Heart right ventricle (tissue), 16 donors: Measurements from ENCODE around the gene ABT1. TPM values are rescaled to one million over a fixed set of nuclear protein-coding genes. Genes with fewer than 3 reads are reported as not detected.

Experiments used
- ATAC-seq, 8 donors: fragments of 200-7000 bp; cut with Tn5 transposase; one replicate each; pipeline ENCODE4 v1.9.1; 2020; ENCODE audit warnings: mild to moderate bottlenecking in 8 of 8, moderate library complexity in 8 of 8, moderate number of reproducible peaks in 1 of 8
- DNase-seq, 2 donors: peaks; one replicate each; pipeline ENCODE4 v3.0.0-alpha.2; 2020
- H3K27ac ChIP-seq, 10 donors: fragments of 200-600 bp; sonication (generic) in 2 of 10; one replicate each; pipeline versions ENCODE4 v1.5.0 to v1.8.0; 2020 to 2022; ENCODE audit warnings: mild to moderate bottlenecking in 3 of 10
- H3K27me3 ChIP-seq, 7 donors: fragments of 200-600 bp; one replicate each; pipeline ENCODE4 v1.8.0; 2021 to 2022; ENCODE audit warnings: mild to moderate bottlenecking in 2 of 7
- H3K36me3 ChIP-seq, 9 donors: fragments of 200-600 bp; sonication (generic) in 1 of 9; one replicate each; pipeline versions ENCODE4 v1.5.0 to v1.8.0; 2020 to 2022; ENCODE audit warnings: mild to moderate bottlenecking in 2 of 9
- H3K4me1 ChIP-seq, 9 donors: fragments of 200-600 bp; sonication (generic) in 1 of 9; one replicate each; pipeline versions ENCODE4 v1.5.0 to v1.8.0; 2020 to 2022; ENCODE audit warnings: mild to moderate bottlenecking in 4 of 9
- H3K4me3 ChIP-seq, 10 donors: fragments of 200-600 bp; sonication (generic) in 2 of 10; one replicate each; pipeline versions ENCODE4 v1.5.0 to v1.8.0; 2020 to 2022; ENCODE audit warnings: mild to moderate bottlenecking in 7 of 10, moderate library complexity in 2 of 10
- H3K9me3 ChIP-seq, 11 donors: fragments of 200-600 bp in 10 of 11; sonication (generic) in 2 of 11; one replicate each; pipeline versions ENCODE4 v1.5.0 to v1.8.0; 2013 to 2022; ENCODE audit warnings: mild to moderate bottlenecking in 2 of 11, control low read depth in 1 of 11, moderate library complexity in 1 of 11
- WGBS, 2 donors: extraction: QIAGEN DNeasy Blood & Tissue Kit; methylation state at CpG; one replicate each; pipeline ENCODE4 v1.1.7; 2013; ENCODE audit warnings: inconsistent platforms in 1 of 2; 5-methylcytosine and 5-hydroxymethylcytosine counted together
- intact Hi-C, 10 donors: fragments of 100-400 bp; cut with DNase I; formaldehyde crosslinking; loops; one replicate each; pipeline versions ENCODE4 v1.11.1 to v1.14.2; 2022
- polyA plus RNA-seq, 2 donors: library from polyadenylated mRNA; stranded (reverse); fragments of 200-250 nt; gene quantifications; one replicate each; pipeline ENCODE4 v1.2.3, GENCODE V29; 2013
- total RNA-seq, 10 donors: library from RNA; stranded (reverse); fragmentation: NEBNext Ultra II Directional in 3 of 10; extraction: Animal tissue kit (Norgen Biotek cat#: 25700) in 3 of 10; gene quantifications; one replicate each; pipeline versions ENCODE4 v1.2.1 to v1.2.4, GENCODE V29; 2021 to 2023
- TF ChIP-seq, protein P1 (sequence below), 9 donors: fragments of 200-600 bp; sonication (generic) in 2 of 9; IDR thresholded peaks; one replicate each; pipeline versions ENCODE4 v1.5.0 to v1.8.0; 2021 to 2022; ENCODE audit warnings: antibody characterized with exemption in 9 of 9, mild to moderate bottlenecking in 5 of 9, moderate library complexity in 1 of 9
- donor health status: Arrhythmogenic right ventricular cardiomyopathy.
- donor health status: ischemic (EF 13 %, LVEDD 7.1; RV severe dilation, severe dysfunction).
- donor health status: healthy with polysubstance abuse.
- donor health status: DM: no; HTN: yes; CAD: no.
- donor health status: DM: no; HTN: no; CAD: no.
- donor health status: ischemic (EF 25% LVEDD 6.9; RV normal size, moderate dysfunction).
- donor health status: ischemic (EF 25% LVEDD 5.7; RV mildly dilated, moderate dysfunction).
- donor health status: healthy.
- donor health status: DM: yes; HTN: yes; CAD: no.
- donor health status: Ischemic cardiomyopathy.
- donor health status: ischemic (EF 35%, LVEDD 5.7; RV mildly dilated, moderate dysfunction).
- donor health status: nonischemic (EF 11% LVEDD 7.7; RV severe dilation, severe dysfunction).
- donor health status: DM: yes; HTN: yes; CAD: no.
- donor health status: PGD.
- donor health status: ischemic (EF 29% LVEDD 5.4; RV normal size, mild dysfunction).
- donor health status: nonischemic (EF 23%, LVEDD 6.1; RV moderate dilation, normal function).

The ABT1 gene
- total and polyA plus RNA-seq, 12 donors, result 5.8 to 11.7 (median 7.4) TPM

DNA sequence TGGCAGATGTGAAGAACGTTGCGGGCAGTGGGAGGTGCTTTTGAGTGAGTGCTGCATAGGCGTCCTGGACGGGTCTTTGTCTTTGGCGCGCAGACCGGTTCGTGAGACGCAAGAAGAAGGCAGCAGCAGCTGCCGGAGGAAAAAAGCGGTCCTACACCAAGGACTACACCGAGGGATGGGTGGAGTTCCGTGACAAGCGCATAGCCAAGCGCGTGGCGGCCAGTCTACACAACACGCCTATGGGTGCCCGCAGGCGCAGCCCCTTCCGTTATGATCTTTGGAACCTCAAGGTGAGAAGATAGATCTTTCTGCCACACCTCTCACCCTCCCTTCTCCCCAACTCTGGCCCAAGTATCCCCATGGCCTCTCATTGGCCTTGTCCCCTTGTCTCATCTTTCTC lies 1.1 kb downstream of the ABT1 start:
- Histone ChIP-seq H3K27me3 (peaks cover 0 to 22% (median 14%) of the 10 kb centered on the region in 7 donors), H3K9me3 (no peaks in the 10 kb centered on the region), H3K4me1 (peaks cover 0 to 39% (median 18%) of the 10 kb centered on the region in 9 donors), H3K4me3 (peak overlapping the region in 8 of 10 donors; percentile 72 to 94 (median 84)), H3K36me3 (peaks cover 0 to 33% (median 18%) of the 10 kb centered on the region in 9 donors), H3K27ac (peak overlapping the region in 3 of 10 donors; percentile 84 to 95 (median 89))
- intact Hi-C loops, result loop anchor here in 6 of 10 donors (2.0 to 10.0 kb wide), 5 partner anchors 61 to 426 kb away; partner anchors contain the start of gene ZNF322 (in 1 of the 6)
- DNase-seq (no peak), ATAC-seq (no peak)
- 62 to 66% methylated on average over 21 of the region's 21 CpGs for WGBS, 2 donors
- TF ChIP-seq, protein P1, sequence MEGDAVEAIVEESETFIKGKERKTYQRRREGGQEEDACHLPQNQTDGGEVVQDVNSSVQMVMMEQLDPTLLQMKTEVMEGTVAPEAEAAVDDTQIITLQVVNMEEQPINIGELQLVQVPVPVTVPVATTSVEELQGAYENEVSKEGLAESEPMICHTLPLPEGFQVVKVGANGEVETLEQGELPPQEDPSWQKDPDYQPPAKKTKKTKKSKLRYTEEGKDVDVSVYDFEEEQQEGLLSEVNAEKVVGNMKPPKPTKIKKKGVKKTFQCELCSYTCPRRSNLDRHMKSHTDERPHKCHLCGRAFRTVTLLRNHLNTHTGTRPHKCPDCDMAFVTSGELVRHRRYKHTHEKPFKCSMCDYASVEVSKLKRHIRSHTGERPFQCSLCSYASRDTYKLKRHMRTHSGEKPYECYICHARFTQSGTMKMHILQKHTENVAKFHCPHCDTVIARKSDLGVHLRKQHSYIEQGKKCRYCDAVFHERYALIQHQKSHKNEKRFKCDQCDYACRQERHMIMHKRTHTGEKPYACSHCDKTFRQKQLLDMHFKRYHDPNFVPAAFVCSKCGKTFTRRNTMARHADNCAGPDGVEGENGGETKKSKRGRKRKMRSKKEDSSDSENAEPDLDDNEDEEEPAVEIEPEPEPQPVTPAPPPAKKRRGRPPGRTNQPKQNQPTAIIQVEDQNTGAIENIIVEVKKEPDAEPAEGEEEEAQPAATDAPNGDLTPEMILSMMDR (IDR thresholded peaks at IDR 0.05), result no peak

DNA sequence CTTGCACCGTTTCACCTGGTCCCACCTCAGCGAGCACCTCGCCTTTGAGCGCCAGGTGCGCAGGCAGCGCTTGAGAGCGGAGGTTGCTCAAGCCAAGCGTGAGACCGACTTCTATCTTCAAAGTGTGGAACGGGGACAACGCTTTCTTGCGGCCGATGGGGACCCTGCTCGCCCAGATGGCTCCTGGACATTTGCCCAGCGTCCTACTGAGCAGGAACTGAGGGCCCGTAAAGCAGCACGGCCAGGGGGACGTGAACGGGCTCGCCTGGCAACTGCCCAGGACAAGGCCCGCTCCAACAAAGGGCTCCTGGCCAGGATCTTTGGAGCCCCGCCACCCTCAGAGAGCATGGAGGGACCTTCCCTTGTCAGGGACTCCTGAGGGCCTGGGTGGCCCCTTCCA lies 1.5 kb downstream of the ABT1 start:
- peaks cover 0 to 33% (median 18%) of the 10 kb centered on the region in 9 donors for H3K36me3 ChIP-seq
- ATAC-seq (no peak), DNase-seq (no peak)
- intact Hi-C loops, result loop anchor here in 5 of 10 donors (5.0 to 10.0 kb wide), 4 partner anchors 253 to 426 kb away; no protein-coding TSS in a partner anchor
- peaks cover 0 to 39% (median 18%) of the 10 kb centered on the region in 9 donors for H3K4me1 ChIP-seq
- peak overlapping the region in 4 of 10 donors; percentile 80 to 94 (median 90) for H3K4me3 ChIP-seq
- no peaks in the 10 kb centered on the region for H3K9me3 ChIP-seq
- H3K27ac ChIP-seq, result no peak overlapping the region
- TF ChIP-seq, protein P1 (IDR thresholded peaks at IDR 0.05), result no peak
- peaks cover 0 to 18% (median 9%) of the 10 kb centered on the region in 7 donors for H3K27me3 ChIP-seq
- 90 to 91% methylated on average over 22 of the region's 22 CpGs for WGBS, 2 donors

DNA sequence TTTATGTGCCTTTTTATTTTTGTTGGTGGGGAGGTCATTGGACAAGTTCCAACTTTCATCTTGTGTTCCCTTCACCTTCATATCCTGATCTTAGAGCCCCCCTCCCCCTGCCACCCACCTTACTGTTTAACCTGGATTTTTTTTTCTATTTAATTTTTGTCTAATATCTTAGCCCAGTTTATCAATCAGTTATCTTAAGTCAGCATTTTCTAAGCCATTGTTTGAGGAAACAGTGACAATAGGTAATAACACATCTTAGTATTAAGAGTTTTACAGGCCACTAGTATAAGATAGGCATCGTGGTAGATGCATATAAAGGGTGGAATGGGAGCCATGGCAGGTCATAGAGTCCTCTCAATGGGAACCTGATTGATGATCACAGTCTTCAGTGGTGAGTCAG lies 2.4 kb downstream of the ABT1 start:
- intact Hi-C loops, result loop anchor here in 5 of 10 donors (5.0 to 10.0 kb wide), 4 partner anchors 254 to 427 kb away; no protein-coding TSS in a partner anchor
- DNase-seq, result no peak
- Histone ChIP-seq H3K27ac (no peak overlapping the region), H3K9me3 (no peaks in the 10 kb centered on the region), H3K27me3 (peaks cover 0 to 9% (median under 1%) of the 10 kb centered on the region in 7 donors), H3K36me3 (peaks cover 0 to 33% (median 18%) of the 10 kb centered on the region in 9 donors), H3K4me3 (no peak overlapping the region), H3K4me1 (peaks cover 0 to 33% (median 18%) of the 10 kb centered on the region in 9 donors)
- ATAC-seq, result no peak
- TF ChIP-seq, protein P1 (IDR thresholded peaks at IDR 0.05), result no peak
- 86 to 88% methylated on average over 1 of the region's 1 CpG for whole genome bisulfite sequencing, 2 donors

DNA sequence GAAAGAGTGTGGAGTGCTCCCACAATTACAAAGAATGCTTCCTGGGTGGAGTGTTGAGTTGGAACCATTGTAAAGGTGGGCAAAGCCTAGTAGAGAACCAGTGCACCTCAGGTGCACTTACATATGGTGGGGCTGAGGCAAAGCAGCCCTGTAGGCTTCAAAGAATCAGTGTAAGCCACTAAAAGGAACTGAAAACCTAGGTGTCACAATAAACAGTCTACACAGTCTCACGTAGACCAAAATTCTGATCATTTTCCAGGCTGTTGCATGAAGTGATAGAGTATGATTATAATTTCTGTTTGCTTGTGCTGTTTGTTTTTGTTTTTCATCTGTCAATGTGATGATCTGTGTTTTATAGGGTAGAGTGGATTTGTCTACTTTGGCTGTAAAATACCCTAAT lies 2.8 kb downstream of the ABT1 start:
- Histone ChIP-seq H3K27ac (no peak overlapping the region), H3K9me3 (no peaks in the 10 kb centered on the region), H3K4me3 (no peak overlapping the region), H3K27me3 (peaks cover 0 to 5% (median 0%) of the 10 kb centered on the region in 7 donors), H3K36me3 (peaks cover 0 to 33% (median 18%) of the 10 kb centered on the region in 9 donors), H3K4me1 (peaks cover 0 to 32% (median 18%) of the 10 kb centered on the region in 9 donors)
- intact Hi-C loops, result loop anchor here in 5 of 10 donors (5.0 to 10.0 kb wide), 4 partner anchors 255 to 427 kb away; no protein-coding TSS in a partner anchor
- DNase-seq, result no peak
- WGBS, 2 donors, result 78 to 92% methylated on average over 1 of the region's 1 CpG
- TF ChIP-seq, protein P1 (IDR thresholded peaks at IDR 0.05), result no peak
- no peak for ATAC-seq
